ENCODE results near the gene MAN2A1.

MAN2A1 gene

GRCh38 chr5:109708813-109709212, 19.1 kb downstream of the MAN2A1 start:
- no peak for DNase-seq

DNA sequence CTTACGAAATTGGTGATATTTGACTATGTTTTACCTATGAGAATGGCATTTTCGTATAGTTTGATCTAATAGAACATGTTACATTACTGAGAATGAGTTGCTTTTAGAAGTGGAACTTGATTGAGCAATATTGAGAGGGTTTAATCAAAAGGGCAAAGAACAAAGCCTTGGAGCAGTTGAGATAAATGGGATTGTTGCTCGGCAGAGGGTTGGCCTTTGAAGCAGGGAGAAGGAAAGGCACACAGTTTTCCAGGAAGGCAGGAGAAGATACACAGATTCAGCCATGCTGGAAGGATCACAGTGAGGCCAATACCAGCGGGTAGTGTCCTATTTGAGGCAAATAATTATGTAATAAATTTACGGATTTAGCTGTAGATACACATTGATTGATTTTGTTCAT, 19.5 kb downstream of the MAN2A1 start:
- DNase-seq, result no peak

DNA sequence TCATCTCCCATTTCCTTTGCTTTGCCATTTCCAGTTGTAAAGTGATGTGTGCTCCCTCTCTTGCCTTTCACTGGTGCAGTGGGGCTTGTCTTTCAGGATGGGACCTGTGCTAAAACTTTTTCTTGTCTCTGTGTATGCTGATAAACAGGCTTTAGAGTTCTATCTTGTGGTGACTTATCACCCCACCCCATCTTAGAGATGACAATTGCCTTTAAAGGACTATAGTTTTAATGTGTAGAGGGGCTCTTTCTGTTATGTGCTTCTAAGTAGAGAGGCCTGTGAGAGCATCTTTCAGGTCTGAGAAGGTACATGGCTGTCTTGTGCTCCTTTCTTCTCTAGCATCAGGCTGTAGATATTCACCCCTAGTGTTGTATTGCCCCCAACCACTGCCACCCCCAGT, 21.9 kb downstream of the MAN2A1 start:
- DNase-seq, result no peak

DNA sequence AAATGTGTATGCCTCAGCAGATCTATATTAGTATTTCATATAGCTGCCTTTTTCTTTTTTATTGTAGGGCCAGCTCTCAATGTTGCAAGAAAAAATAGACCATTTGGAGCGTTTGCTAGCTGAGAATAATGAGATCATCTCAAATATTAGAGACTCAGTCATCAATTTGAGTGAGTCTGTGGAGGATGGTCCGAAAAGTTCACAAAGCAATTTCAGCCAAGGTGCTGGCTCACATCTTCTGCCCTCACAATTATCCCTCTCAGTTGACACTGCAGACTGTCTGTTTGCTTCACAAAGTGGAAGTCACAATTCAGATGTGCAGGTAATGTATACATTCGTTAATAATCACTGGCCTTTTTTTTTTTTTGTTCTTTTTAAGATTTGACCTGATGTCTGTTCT, 23.7 kb downstream of the MAN2A1 start:
- no peak for DNase-seq

- DNase-seq, result no peak
Observed at GRCh38 chr5:109714592-109714991, 24.9 kb downstream of the MAN2A1 start.

DNA sequence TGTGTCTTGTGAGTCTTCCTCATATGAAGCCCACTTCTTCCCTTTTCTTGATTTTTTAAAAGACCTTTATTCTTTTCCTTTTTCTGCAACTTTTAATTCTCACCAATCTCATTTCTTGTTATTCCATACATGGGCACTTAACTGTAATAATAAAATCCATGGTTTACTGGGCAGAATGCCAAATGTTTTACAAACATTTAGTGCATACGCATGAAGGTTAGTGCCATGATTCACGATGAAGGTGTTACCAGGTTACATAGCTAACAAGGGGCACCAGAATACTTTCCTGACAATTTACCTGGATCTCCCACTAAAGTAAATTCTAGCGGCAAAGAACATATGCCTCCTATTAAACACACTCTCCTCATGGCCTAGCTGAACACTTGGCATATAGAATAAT, 28.5 kb downstream of the MAN2A1 start:
- no peak for DNase-seq

- DNase-seq, result no peak
Observed at GRCh38 chr5:109718632-109719031, 28.9 kb downstream of the MAN2A1 start.

- DNase-seq, result no peak
Observed at GRCh38 chr5:109719978-109720377, 30.3 kb downstream of the MAN2A1 start.

DNA sequence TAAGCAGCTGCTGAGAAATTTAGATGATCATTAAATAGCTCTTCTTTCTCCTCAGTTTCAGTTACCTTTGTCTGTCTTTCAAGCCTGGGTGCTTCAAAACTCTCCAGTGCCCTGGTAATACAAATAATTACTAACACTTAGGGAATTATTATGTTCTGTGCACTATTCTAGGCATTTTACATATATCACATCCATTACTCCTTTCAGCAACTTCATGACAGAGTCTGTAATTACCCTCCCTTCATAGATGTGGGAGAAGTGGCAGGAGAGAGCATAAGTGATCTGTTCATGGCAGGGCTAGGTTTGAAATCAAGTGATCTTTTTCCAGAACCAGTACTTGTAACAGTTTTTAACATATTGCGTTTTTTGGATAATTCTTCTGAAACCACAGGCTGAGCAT, 32.0 kb downstream of the MAN2A1 start:
- DNase-seq, result no peak

GRCh38 chr5:109723606-109724005, 33.9 kb downstream of the MAN2A1 start:
- no peak for DNase-seq

DNA sequence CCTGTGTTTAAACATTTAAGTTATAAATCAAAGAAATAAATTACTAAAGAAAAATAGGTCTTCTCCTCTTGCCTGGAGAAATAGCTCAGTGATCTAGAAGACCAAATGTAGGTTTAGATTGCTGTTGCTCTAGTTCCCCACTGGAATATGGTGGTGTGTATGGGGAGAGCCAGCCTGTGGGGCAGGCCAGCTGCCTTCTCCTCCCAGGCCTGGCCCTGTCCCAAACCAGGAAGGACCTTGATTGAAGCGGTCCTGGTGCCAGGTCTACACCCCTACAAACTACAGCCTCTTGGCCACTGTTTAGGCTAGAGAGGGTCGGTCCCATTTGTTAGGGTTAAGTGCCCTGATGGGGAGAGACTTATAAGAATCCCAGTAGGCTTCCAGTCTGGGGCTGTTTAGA, 35.4 kb downstream of the MAN2A1 start:
- DNase-seq, result no peak

DNA sequence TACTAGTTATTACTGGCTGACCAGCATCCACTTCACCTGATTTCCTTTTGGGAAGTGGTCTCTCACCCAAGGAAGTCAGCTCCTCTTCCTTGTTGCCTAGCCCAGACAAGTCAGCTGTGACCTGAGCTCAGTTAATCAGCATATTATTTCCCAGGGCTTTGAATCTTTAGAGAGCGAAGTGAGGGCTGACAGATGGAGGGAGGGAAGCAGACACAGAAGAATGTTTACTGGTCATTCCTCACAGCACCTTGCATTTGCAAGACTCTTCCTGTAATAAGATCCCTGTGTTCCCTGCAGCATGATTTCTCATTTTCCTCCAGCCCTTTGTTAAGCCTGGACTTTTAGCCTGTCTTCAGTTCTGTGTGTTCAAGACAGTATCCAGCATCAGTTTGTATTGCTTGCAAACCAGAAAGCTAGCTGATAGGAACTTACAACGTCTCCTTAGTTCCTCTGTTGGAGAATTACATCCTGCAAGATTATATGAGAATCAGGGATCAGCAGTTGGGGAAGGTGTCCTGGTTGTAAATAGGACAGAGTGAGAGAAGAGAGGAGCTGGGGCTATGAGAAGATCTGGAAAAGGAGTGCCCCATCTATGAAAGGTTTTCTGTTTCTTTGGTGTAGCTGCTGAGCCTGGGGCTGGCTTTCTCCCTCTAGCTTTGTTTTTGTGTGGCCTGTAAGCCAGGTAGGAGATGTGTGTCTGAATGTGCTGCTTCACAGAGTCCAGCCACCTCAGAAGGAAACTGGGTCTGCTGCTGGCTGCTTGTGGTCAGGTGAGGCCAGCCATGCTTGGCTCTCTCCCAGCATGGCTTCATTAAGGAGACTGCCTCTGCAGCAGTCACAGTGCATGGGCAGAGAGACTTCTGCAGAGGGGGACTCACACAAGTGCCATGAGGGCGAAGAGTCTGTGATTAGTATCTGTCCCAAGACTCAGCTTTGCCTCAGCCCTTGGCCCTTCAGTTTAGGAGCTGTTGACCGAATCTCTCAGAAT, 50.3 kb downstream of the MAN2A1 start:
- no peak for DNase-seq

- DNase-seq, result no peak
Observed at GRCh38 chr5:109740966-109741365, 51.2 kb downstream of the MAN2A1 start.

- no peak for DNase-seq
Observed at GRCh38 chr5:109741390-109741789, 51.7 kb downstream of the MAN2A1 start.

- DNase-seq, result no peak
Observed at GRCh38 chr5:109743041-109743531, 53.4 kb downstream of the MAN2A1 start.

DNA sequence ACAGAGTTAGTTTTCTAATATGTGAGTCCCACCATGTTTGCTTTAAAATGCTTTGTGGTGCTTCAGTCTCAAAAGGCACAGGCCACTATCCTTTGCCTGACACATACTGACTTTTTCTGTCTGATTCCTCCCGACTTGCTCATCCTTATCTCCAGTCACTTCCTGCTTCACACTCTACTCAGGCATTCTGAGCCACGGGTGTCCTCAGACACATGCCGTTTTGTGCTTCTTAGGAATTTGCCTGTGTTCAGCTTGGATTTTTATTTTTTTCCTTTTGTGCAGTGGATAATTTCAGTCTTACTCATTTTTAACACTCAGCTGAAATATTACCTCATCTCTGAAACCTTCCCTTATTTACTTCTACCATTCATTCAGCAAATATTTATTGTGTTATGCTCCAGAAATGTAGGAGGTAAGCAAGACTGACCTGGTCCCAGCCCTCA, 54.1 kb downstream of the MAN2A1 start:
- DNase-seq, result no peak

GRCh38 chr5:109744261-109744660, 54.5 kb downstream of the MAN2A1 start:
- no peak for DNase-seq

- DNase-seq, result no peak
Observed at GRCh38 chr5:109748546-109748945, 58.8 kb downstream of the MAN2A1 start.

GRCh38 chr5:109750463-109750862, 60.7 kb downstream of the MAN2A1 start:
- no peak for DNase-seq

- DNase-seq, result no peak
Observed at GRCh38 chr5:109753279-109753678, 63.6 kb downstream of the MAN2A1 start.

DNA sequence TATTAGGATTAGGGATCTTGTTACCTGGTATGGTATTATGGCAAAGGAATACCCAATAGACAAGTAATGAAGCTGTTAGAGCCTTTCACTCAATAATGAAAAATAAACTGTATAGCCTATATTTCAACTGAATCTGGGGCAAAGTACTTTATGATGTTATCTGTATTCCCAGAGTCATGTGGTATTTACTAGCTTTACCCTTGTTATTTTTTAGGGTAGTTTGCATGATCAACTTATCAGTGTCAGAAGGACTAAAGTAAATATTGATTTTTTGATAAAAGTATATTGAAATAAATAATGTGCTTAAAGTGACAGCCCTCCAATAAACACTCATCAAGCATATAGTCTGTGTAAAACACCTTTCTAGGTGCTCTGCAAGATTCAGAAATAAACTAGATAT, 64.6 kb downstream of the MAN2A1 start:
- no peak for DNase-seq

GRCh38 chr5:109755761-109756160, 66.0 kb downstream of the MAN2A1 start:
- no peak for DNase-seq

GRCh38 chr5:109756543-109757185, 66.9 kb downstream of the MAN2A1 start:
- no peak for DNase-seq

- no peak for DNase-seq
Observed at GRCh38 chr5:109757490-109757889, 67.8 kb downstream of the MAN2A1 start.

All from right hindlimb (tissue), 1 donor.